Stomach (tissue), 4 donors: ENCODE results near the gene ALG8.

Experiments used
- EP300 ChIP-seq: sonication (generic); formaldehyde crosslinking; IDR thresholded peaks from one replicate; pipeline ENCODE4 v1.6.1; 2017; ENCODE audit warnings: antibody characterized with exemption
- POLR2A ChIP-seq, 4 donors: fragments of 450-650 bp; IDR thresholded peaks; one replicate each; pipeline ENCODE4 v1.6.1; 2016; ENCODE audit warnings: antibody characterized with exemption in 4 of 4, control low read depth in 2 of 4, mild to moderate bottlenecking in 1 of 4, moderate library complexity in 1 of 4
- POLR2AphosphoS5 ChIP-seq, 3 donors: sonication (generic); formaldehyde crosslinking; IDR thresholded peaks; one replicate each; pipeline ENCODE4 v1.6.1; 2016; ENCODE audit warnings: antibody characterized with exemption in 3 of 3
- TF ChIP-seq, protein P1 (sequence below), 7 experiments: fragments of 450-650 bp in 4 of 7; fragments of 200-600 bp in 3 of 7; sonication (generic) in 3 of 7; IDR thresholded peaks; one replicate each; pipeline ENCODE4 v1.5.1; 2016 to 2019; ENCODE audit warnings: antibody characterized with exemption in 7 of 7, control low read depth in 2 of 7, mild to moderate bottlenecking in 1 of 7

- TF ChIP-seq, protein P1, sequence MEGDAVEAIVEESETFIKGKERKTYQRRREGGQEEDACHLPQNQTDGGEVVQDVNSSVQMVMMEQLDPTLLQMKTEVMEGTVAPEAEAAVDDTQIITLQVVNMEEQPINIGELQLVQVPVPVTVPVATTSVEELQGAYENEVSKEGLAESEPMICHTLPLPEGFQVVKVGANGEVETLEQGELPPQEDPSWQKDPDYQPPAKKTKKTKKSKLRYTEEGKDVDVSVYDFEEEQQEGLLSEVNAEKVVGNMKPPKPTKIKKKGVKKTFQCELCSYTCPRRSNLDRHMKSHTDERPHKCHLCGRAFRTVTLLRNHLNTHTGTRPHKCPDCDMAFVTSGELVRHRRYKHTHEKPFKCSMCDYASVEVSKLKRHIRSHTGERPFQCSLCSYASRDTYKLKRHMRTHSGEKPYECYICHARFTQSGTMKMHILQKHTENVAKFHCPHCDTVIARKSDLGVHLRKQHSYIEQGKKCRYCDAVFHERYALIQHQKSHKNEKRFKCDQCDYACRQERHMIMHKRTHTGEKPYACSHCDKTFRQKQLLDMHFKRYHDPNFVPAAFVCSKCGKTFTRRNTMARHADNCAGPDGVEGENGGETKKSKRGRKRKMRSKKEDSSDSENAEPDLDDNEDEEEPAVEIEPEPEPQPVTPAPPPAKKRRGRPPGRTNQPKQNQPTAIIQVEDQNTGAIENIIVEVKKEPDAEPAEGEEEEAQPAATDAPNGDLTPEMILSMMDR (IDR thresholded peaks at IDR 0.05) = no peak
- TF ChIP-seq POLR2A (IDR thresholded peaks at IDR 0.05) (no peak), EP300 (no peak), POLR2AphosphoS5 (IDR thresholded peaks at IDR 0.05) (no peak)
Observed at GRCh38 chr11:78080084-78080817, 59.2 kb downstream of the ALG8 start.
